HUES6 (cell line): ENCODE measurements around the gene COL23A1.

Experiments
- H3K27ac ChIP-seq: 2 replicates; pipeline ENCODE4 v1.7.0; 2013; ENCODE audit warnings: low read depth, mild to moderate bottlenecking, low read length, inconsistent platforms
- H3K27me3 ChIP-seq: 2 replicates; pipeline ENCODE4 v1.6.1; 2013; ENCODE audit warnings: low read length; ENCODE audit not compliant: control insufficient read depth, insufficient read depth
- H3K36me3 ChIP-seq: 2 replicates; pipeline ENCODE4 v1.6.1; 2013; ENCODE audit warnings: low read length; ENCODE audit not compliant: control insufficient read depth, insufficient read depth
- H3K4me1 ChIP-seq: 2 replicates; pipeline ENCODE4 v1.6.1; 2013; ENCODE audit warnings: low read length; ENCODE audit not compliant: control insufficient read depth, insufficient read depth
- H3K4me3 ChIP-seq: 2 replicates; pipeline ENCODE4 v1.5.1; 2013; ENCODE audit warnings: low read depth, low read length
- H3K9ac ChIP-seq: one replicate; pipeline ENCODE4 v1.6.1; 2013; ENCODE audit warnings: mild to moderate bottlenecking, low read length
- H3K9me3 ChIP-seq: 2 replicates; pipeline ENCODE4 v1.6.1; 2013; ENCODE audit warnings: low read depth, low read length; ENCODE audit not compliant: control insufficient read depth, insufficient read depth

The COL23A1 gene

DNA sequence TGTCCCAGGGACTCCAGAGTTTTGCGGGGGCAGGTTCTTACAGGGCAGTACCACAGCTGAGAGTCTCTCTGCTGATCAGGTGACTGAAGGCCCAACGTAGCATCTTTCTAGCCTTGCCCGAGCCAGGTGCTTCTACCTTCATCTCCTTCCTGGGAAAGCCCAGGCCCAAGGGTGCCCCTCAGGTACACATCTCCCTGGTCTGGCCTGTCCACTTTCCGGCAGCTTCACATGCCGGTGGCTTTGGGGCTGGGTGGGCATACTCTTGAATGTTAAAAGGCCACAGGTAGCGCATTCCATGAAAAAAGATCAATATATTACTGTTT lies 351.9 kb downstream of the COL23A1 start:
- H3K9me3 ChIP-seq, result no peaks in the 10 kb centered on the region
- H3K9ac ChIP-seq, result no peak overlapping the region
- no peaks in the 10 kb centered on the region for H3K27me3 ChIP-seq
- H3K4me3 ChIP-seq, result no peak overlapping the region
- H3K4me1 ChIP-seq, result peaks cover 11% of the 10 kb centered on the region; the same call in 1 of the 2 replicates
- H3K27ac ChIP-seq, result no peak overlapping the region
- no peaks in the 10 kb centered on the region for H3K36me3 ChIP-seq

DNA sequence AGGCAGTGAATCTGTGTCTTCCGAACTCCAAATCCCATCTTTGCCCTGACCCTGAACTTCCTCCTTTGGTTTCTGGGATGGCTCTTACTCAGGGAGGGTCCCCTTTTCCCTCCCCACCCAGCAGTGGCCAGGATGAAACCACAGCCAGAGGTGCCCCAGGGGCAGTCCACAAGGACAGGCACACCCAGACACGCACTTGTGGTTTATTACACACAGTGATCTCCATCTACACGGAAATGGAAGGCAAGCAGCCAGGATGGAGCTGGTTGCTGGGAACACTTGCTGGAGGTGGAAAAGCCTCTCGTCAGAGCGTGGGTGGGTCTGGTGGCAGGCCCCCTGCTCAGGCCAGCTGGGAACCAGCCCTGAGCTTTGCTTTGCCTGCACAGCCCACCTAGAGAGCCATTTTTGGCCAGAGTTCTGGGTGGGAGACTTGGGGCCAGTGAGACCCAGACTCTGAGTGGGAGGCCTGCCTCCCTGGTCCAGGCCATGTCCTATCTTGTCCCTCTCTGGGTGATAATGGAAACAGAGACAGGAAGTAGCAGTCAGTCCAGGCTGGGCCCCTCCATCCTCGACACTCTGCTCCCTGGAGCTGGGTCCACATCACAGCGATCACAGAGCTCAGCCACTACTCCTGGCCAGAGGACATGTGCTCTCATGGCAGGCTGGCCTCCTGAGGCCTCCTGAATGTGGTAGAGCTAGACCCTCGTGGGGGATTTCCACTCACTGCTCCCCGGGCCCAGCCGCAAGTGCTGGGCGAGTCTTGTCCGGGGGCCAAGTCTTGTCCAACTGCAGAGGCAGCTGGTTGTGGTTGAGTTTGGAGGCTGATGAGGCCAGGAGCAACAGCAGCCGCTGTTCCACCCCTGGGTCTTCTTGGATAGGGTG lies 352.5 kb downstream of the COL23A1 start:
- peaks cover 14% of the 10 kb centered on the region; the same call in 1 of the 2 replicates for H3K4me1 ChIP-seq
- no peaks in the 10 kb centered on the region for H3K36me3 ChIP-seq
- H3K27ac ChIP-seq, result no peak overlapping the region
- no peak overlapping the region for H3K9ac ChIP-seq
- H3K4me3 ChIP-seq, result no peak overlapping the region
- no peaks in the 10 kb centered on the region for H3K27me3 ChIP-seq
- H3K9me3 ChIP-seq, result no peaks in the 10 kb centered on the region

DNA sequence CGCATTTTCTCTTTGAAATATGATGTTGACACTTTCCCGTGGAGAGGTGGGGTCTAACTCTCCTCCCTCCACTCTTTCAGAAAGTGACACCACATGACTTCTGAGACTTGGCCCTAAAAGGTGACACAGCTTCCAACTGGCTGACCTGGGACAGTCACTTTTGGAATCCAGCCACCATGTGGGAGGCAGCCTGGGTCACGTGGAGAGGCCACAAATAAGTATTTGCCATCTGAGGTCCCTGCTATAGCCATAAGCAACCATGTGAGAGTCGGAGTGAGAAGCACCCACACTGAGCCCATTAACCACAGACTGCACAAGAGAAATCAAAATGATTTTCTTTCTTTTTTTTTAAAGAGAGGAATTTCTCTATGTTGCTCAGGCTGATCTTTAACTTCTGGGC lies 353.5 kb downstream of the COL23A1 start:
- no peak overlapping the region for H3K9ac ChIP-seq
- H3K9me3 ChIP-seq, result no peaks in the 10 kb centered on the region
- H3K27ac ChIP-seq, result no peak overlapping the region
- H3K27me3 ChIP-seq, result no peaks in the 10 kb centered on the region
- H3K36me3 ChIP-seq, result no peaks in the 10 kb centered on the region
- peaks cover 17% of the 10 kb centered on the region for H3K4me1 ChIP-seq
- H3K4me3 ChIP-seq, result no peak overlapping the region

DNA sequence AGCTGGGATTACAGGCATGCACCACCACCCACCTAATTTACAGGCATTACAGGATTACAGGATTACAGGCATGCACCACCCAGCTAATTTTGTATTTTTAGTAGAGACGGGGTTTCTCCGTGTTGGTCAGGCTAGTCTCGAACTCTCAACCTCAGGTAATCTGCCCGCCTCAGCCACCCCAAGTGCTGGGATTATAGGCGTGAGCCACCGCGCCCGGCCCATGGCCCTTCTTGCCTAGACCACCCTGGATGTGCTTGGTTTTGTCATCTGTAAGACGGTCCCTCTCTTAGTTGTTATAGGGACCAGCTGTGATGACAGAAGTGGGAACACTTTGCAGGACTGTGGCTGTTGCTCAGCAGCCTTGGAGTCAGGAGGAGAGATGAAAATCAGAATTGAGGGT lies 354.1 kb downstream of the COL23A1 start:
- peaks cover 2% of the 10 kb centered on the region for H3K36me3 ChIP-seq
- no peak overlapping the region for H3K9ac ChIP-seq
- H3K27ac ChIP-seq, result no peak overlapping the region
- peaks cover 23% of the 10 kb centered on the region for H3K4me1 ChIP-seq
- H3K9me3 ChIP-seq, result no peaks in the 10 kb centered on the region
- H3K4me3 ChIP-seq, result no peak overlapping the region
- no peaks in the 10 kb centered on the region for H3K27me3 ChIP-seq

DNA sequence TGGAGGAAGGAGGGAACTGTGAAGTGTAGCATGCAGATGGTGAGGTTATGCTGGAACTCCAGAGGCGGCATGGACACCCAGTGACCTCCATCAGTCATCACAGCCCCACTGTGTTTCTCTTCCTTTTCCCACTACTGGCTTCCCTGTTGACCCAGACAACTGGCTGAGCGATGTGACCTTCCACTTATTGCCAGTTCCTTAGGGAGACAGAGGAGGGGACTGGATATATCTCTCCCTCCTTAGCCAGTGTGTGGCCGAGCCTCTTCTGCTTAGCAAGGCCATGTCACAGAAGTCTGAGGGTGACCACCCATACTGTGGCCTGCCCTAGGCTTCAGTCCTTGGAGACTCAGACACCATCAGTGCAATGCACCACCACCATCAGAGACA lies 354.6 kb downstream of the COL23A1 start:
- no peak overlapping the region for H3K9ac ChIP-seq
- no peaks in the 10 kb centered on the region for H3K27me3 ChIP-seq
- H3K36me3 ChIP-seq, result peaks cover 7% of the 10 kb centered on the region
- H3K9me3 ChIP-seq, result no peaks in the 10 kb centered on the region
- no peak overlapping the region for H3K4me3 ChIP-seq
- no peak overlapping the region for H3K27ac ChIP-seq
- H3K4me1 ChIP-seq, result peaks cover 27% of the 10 kb centered on the region

DNA sequence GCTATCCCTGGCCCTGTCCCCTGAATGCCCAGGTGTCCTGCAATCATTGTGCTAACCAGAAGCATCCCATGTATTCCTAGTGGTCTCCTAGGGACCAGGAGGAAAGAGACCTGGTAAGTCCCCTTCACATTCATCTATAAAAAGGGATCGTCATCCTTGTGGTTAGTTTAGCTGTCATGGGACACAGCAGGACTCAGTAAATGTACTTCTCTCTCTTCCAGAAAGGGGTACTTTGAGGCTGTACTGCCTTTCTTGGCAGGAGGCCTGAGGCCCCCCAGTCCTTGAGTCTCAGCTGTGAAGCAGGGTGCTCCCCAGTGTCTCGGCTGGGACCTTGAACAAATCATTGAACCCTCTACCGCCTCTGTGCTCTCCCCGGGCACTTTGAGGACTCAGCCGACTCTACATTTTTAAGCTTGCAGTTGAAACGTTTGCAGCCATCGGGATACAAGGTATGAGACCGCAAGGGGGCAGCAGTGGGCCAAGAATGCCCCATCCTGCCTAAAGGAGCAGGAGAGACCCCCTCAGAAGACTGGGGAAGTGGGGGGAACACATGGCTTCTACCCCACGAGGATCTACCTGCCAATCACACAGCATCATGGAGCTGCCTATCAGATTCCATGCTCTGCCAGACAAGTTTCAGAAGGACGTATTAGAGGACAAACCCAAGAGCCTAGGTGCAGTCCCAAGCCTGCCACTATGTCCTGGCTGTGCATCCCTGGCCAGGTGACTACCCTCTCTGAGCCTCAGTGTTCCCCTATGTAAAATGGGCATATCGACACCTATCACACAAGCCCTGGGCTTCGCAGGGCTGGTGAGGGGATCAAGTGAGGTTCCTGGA lies 355.2 kb downstream of the COL23A1 start:
- Histone ChIP-seq H3K27ac (no peak overlapping the region), H3K9ac (no peak overlapping the region)

DNA sequence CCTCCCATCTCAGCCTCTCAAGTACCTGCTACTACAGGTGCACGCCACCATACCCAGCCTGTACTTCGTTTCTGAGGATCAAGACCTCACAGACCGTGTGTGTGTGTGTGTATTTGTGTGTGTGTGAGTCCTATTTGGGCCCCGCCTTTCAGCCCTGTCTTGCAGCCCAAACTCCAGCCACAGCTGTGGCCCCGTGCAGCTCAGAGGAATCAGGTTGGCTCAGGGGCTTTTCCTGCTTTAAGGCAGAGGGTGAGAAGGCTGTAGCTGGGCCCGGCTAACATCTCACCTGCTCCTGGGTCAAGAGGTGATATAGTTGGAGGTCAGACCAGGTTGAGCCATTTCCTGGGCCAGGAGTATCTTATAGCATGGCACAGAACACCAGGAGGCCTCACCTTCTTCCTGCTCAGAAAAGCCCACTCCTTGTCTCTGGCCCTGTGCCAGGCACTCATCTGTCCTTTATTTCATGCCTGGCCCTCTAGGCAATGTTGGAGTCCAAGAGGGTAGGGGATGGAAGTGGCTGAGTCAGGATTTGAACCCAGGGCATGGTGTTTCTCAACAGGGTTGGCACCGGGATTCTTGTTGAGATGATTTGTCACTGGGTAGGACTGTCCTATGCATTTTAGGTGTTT lies 356.0 kb downstream of the COL23A1 start:
- Histone ChIP-seq H3K9ac (no peak overlapping the region), H3K27ac (no peak overlapping the region)

More for the DNA sequence above, 355.2 kb downstream of the COL23A1 start:
- H3K9me3 ChIP-seq, result no peaks in the 10 kb centered on the region
- peaks cover 27% of the 10 kb centered on the region for H3K4me1 ChIP-seq
- peaks cover 13% of the 10 kb centered on the region for H3K36me3 ChIP-seq
- no peak overlapping the region for H3K4me3 ChIP-seq
- no peaks in the 10 kb centered on the region for H3K27me3 ChIP-seq

DNA sequence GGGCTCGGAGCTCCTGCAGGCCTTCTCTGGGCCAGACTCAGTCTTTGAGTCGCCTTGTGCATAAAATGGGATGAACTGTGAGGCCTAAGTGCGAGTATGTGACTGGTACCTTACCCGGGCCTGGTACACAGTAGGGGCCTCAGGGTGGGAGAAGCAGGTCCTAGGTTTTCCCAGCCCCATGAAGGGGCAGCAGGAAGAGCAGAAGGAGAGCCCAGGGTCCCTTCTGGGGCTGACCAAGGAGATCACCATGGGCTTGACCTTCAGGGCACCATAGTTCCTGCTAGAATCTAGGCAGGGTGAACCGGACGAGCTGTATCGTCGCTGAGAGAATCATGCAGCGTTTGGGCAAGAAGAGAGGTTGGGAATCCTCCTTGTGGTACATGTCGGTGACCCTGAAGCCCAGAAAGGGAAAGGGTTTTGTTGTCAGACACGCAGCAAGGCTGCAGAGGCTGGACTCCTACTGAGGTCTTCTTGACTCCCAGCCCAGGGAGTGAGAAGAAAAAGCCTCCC lies 357.2 kb downstream of the COL23A1 start:
- Histone ChIP-seq H3K36me3 (peaks cover 31% of the 10 kb centered on the region), H3K4me3 (peak overlapping the region; percentile 74), H3K9me3 (no peaks in the 10 kb centered on the region), H3K27me3 (no peaks in the 10 kb centered on the region), H3K4me1 (peaks cover 21% of the 10 kb centered on the region), H3K27ac (no peak overlapping the region; the same call in 1 of the 2 replicates), H3K9ac (peak overlapping the region; percentile 87)

More for the DNA sequence above, 356.0 kb downstream of the COL23A1 start:
- Histone ChIP-seq H3K4me3 (no peak overlapping the region), H3K9me3 (no peaks in the 10 kb centered on the region), H3K27me3 (no peaks in the 10 kb centered on the region), H3K36me3 (peaks cover 21% of the 10 kb centered on the region), H3K4me1 (peaks cover 27% of the 10 kb centered on the region)

DNA sequence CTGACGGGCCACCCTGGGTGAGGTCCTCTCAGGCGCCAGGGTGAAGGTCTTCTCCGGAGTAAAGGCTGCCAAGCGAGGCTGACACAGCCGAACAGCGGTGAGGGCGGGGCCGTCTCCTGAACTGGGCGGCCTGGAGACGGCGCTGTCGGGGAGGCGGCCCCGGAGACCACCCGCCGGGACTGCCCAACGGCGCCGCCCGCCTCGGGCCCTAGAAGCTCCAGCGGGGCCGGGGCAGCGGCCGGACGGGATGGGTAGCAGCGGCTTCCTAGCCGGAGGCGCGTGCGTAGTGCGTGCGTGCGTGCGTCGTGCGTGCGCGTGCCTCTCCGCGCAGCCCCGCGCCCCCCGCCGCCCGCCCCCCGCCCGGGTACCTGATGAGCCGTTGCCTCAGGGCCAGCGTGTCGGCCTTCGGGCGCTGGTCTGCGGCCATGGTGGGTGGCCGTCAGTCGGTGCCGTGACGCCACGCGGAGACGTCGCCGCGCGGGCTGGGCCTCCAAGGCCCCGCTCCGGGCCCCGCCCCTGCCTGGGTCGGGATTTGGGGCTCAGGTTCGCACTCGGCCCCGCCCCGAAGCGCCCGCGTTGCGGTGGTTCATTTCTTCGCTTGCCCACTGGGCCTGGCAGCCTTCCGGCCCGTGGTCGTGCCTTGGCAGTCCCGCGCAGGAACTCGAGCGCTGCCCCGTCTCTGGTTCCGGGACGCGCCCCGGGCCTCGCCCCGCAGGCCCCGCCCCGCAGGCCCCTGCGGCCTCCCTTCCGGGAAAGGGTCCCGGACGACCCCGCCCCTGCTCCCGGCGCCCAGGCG lies 357.9 kb downstream of the COL23A1 start, which contains the start of gene PHYKPL:
Gene PHYKPL, minus strand, starts transcription at position 679 of the 796 bp plus-strand sequence. Its CDS starts 252 bp downstream, at position 427.
- Histone ChIP-seq H3K4me3 (peak within 1 kb of the TSS; percentile 74), H3K4me1 (peaks cover 21% of the 10 kb centered on the region), H3K27ac (peak within 1 kb of the TSS; percentile 72), H3K36me3 (peaks cover 38% of the 10 kb centered on the region), H3K9me3 (no peaks in the 10 kb centered on the region), H3K27me3 (no peaks in the 10 kb centered on the region), H3K9ac (peak within 1 kb of the TSS; percentile 87)

DNA sequence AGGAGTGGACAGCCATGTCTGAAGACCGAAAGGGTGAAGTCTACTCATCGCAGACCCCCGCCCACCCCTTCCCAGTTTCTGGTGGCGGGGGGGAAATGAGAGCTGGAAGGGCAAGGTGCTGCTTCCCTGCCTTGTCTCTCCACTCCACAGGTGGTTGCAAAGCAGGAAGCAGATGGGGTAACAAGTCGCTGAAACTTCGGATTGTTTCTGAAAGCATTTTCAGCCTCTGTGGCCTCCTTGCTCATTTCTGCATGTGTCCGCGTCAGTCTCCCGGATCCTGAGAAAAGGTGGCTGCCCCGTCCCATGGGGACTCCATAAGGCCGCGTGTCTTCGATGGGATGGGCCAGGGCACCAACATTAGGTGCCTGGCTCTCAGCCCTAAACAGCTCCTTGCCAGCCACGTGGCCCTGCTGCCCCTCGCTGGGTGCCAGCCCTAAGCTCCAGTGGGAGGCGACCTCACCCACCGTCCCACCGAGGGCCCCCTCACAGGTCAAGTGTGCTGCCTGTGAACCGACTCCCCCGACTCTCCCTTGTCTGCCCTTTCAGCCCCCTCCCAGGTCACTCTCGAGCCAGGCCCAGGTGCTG lies 358.6 kb downstream of the COL23A1 start:
- H3K9me3 ChIP-seq, result no peaks in the 10 kb centered on the region
- peak overlapping the region; percentile 74 for H3K4me3 ChIP-seq
- peak overlapping the region; percentile 72; the same call in 1 of the 2 replicates for H3K27ac ChIP-seq
- H3K36me3 ChIP-seq, result peaks cover 41% of the 10 kb centered on the region
- H3K4me1 ChIP-seq, result peaks cover 21% of the 10 kb centered on the region
- no peaks in the 10 kb centered on the region for H3K27me3 ChIP-seq
- H3K9ac ChIP-seq, result peak overlapping the region; percentile 87
